HEK293 (cell line): ENCODE results near the gene VPS13D.

Experiments
- MZF1 ChIP-seq: fragments of 450-650 bp; formaldehyde crosslinking; IDR thresholded peaks from 2 replicates; pipeline ENCODE4 v1.5.1; 2017; ENCODE audit warnings: missing biosample characterization, missing genetic modification characterization, borderline replicate concordance
- PRDM1 ChIP-seq: fragments of 450-650 bp; formaldehyde crosslinking; IDR thresholded peaks from 2 replicates; pipeline ENCODE4; 2016; ENCODE audit warnings: missing biosample characterization, missing genetic modification characterization
- TCF7L2 ChIP-seq: IDR thresholded peaks from 2 replicates; pipeline ENCODE4 v1.6.1; 2011; ENCODE audit warnings: low read depth, mild to moderate bottlenecking, inconsistent platforms, low read length, moderate library complexity, borderline replicate concordance
- TRIM28 ChIP-seq: IDR thresholded peaks from 2 replicates; pipeline ENCODE4 v1.6.1; 2011; ENCODE audit warnings: low read length, control low read depth, borderline replicate concordance
- ZBTB6 ChIP-seq: fragments of 450-650 bp; formaldehyde crosslinking; IDR thresholded peaks from 2 replicates; pipeline ENCODE4 v1.5.1; 2017; ENCODE audit warnings: missing biosample characterization, missing genetic modification characterization
- ZNF16 ChIP-seq: fragments of 450-650 bp; formaldehyde crosslinking; IDR thresholded peaks from 2 replicates; pipeline ENCODE4 v1.5.1; 2016; ENCODE audit warnings: low read depth, missing biosample characterization, missing genetic modification characterization
- ZNF175 ChIP-seq: fragments of 450-650 bp; formaldehyde crosslinking; IDR thresholded peaks from 2 replicates; pipeline ENCODE4 v1.5.1; 2016; ENCODE audit warnings: missing biosample characterization, missing genetic modification characterization
- ZNF18 ChIP-seq: fragments of 450-650 bp; formaldehyde crosslinking; IDR thresholded peaks from 2 replicates; pipeline ENCODE4 v1.5.1; 2016; ENCODE audit warnings: missing biosample characterization, missing genetic modification characterization
- ZNF23 ChIP-seq: fragments of 450-650 bp; formaldehyde crosslinking; IDR thresholded peaks from 2 replicates; pipeline ENCODE4 v1.5.1; 2016; ENCODE audit warnings: missing biosample characterization, missing genetic modification characterization, borderline replicate concordance
- ZNF274 ChIP-seq, 2 experiments: fragments of 200-500 bp in 1 of 2; fragments of 450-650 bp in 1 of 2; sonication (Bioruptor generic) in 1 of 2; formaldehyde crosslinking in 1 of 2; IDR thresholded peaks; 2 replicates each; pipeline versions ENCODE4 v1.5.1 to v1.6.1; 2014 to 2016; ENCODE audit warnings: borderline replicate concordance in 1 of 2, inconsistent platforms in 1 of 2, low read length in 1 of 2, missing biosample characterization in 1 of 2, missing genetic modification characterization in 1 of 2
- ZNF311 ChIP-seq: fragments of 450-650 bp; formaldehyde crosslinking; IDR thresholded peaks from 2 replicates; pipeline ENCODE4 v1.5.1; 2017; ENCODE audit warnings: missing biosample characterization, missing genetic modification characterization, borderline replicate concordance
- TF ChIP-seq, protein P1 (sequence below): fragments of 450-650 bp; formaldehyde crosslinking; IDR thresholded peaks from 2 replicates; pipeline ENCODE4 v1.5.1; 2016; ENCODE audit warnings: missing biosample characterization, missing genetic modification characterization

DNA sequence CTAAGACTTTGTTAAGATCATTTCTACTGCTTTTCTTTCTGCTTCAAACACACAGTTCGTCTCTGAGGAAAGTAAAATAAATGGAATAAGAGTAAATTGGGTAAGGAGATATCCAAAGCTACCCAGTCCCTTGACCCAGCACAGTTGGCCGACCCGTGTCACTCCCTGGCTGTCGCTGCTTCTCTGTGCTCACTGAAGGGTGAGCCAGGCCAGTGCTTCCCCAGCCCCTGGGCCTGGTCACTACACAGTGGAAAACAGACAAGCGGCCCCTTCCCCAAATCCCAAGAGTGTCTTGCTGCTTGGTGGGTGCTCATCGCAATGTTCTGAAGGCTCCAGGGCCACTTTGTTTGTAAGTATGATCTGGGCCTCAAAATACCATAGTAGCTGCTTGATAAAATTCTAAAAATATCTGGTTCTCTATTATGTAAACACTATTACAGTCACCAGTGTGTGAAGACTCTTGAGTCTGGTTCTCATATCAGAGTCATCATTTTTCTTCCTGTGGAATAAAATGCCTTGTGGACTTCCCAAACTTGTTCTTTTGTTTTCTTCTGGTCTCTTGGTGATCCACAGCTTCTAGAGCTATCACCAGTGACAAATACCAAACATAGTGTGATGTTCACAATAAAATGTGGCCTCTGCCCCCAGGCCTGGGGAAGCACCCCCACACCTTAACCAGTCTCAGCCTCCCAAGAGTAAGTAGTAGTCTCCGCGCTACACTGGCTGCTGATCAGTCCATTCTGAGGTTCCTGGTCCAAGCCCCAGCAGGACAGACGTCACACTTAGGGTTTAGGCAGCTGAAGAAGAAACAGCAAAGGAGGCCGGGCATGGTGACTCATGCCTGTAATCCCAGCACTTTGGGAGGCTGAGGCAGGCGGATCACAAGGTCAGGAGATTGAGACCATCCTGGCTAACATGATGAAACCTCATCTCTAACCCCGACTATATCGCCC is 282.0 kb downstream of the VPS13D start:
- TF ChIP-seq ZNF18 (tag by site-specific recombination) (no peak), ZNF274 (IDR thresholded peaks at IDR 0.05; ENCODE audit: low read length) (no peak), ZNF274 (tag by site-specific recombination; IDR thresholded peaks at IDR 0.05; ENCODE audit: borderline replicate concordance) (no peak), ZNF16 (no peak), TCF7L2 (no peak), ZBTB6 (tag by site-specific recombination) (no peak), ZNF23 (tag by site-specific recombination) (no peak), ZNF175 (no peak), PRDM1 (tag by site-specific recombination) (no peak), TRIM28 (no peak), ZNF311 (no peak), MZF1 (tag by site-specific recombination) (no peak)
- TF ChIP-seq, protein P1, sequence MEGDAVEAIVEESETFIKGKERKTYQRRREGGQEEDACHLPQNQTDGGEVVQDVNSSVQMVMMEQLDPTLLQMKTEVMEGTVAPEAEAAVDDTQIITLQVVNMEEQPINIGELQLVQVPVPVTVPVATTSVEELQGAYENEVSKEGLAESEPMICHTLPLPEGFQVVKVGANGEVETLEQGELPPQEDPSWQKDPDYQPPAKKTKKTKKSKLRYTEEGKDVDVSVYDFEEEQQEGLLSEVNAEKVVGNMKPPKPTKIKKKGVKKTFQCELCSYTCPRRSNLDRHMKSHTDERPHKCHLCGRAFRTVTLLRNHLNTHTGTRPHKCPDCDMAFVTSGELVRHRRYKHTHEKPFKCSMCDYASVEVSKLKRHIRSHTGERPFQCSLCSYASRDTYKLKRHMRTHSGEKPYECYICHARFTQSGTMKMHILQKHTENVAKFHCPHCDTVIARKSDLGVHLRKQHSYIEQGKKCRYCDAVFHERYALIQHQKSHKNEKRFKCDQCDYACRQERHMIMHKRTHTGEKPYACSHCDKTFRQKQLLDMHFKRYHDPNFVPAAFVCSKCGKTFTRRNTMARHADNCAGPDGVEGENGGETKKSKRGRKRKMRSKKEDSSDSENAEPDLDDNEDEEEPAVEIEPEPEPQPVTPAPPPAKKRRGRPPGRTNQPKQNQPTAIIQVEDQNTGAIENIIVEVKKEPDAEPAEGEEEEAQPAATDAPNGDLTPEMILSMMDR (tag by site-specific recombination) = no peak
